IMR-90 (cell line): Measurements from ENCODE around the gene SNRPE. TPM values are rescaled to one million over a fixed set of nuclear protein-coding genes. Genes with fewer than 3 reads are reported as not detected.
A peak's percentile ranks its signal among the peaks of the same experiment; 100 is the strongest.

Experiments
- ATAC-seq: fragments of 200-7000 bp; cut with Tn5 transposase; 2 replicates; pipeline ENCODE4 v1.9.1; 2020; ENCODE audit warnings: low read depth, mild to moderate bottlenecking, moderate library complexity
- BruUV-seq: library from RNA; stranded (reverse); fragments of 400-500 nt; replicated peaks from 2 replicates; lab custom pipeline; 2021; lab: Mats Ljungman, UMichigan
- CTCF ChIA-PET: fragments of 300-600 bp; formaldehyde crosslinking; extraction: SDS; loops from one replicate; lab custom pipeline; 2021; ENCODE audit warnings: antibody characterized with exemption; lab: Yijun Ruan, JAX
- POLR2A ChIA-PET: fragments of 300-600 bp; sonication (Branson Sonifier 250); formaldehyde crosslinking; loops from one replicate; lab custom pipeline; 2022; ENCODE audit warnings: antibody characterized with exemption; ENCODE audit not compliant: unreplicated experiment; lab: Charles Lee
- DNase-seq: peaks from one replicate; pipeline ENCODE4 v3.0.0; 2013
- H2AFZ ChIP-seq: replicated peaks from 2 replicates; pipeline ENCODE3; 2013; ENCODE audit warnings: low read length, mild to moderate bottlenecking; ENCODE audit not compliant: poor library complexity
- H2AK5ac ChIP-seq: 2 replicates; pipeline ENCODE4 v1.6.1; 2013; ENCODE audit warnings: low read depth, low read length, inconsistent platforms
- H2AK9ac ChIP-seq: replicated peaks from 2 replicates; pipeline ENCODE3; 2013; ENCODE audit warnings: mild to moderate bottlenecking, low read depth, low read length, moderate library complexity; ENCODE audit not compliant: poor library complexity
- H2BK120ac ChIP-seq: 2 replicates; pipeline ENCODE4 v1.6.1; 2013; ENCODE audit warnings: low read depth, low read length, inconsistent platforms
- H2BK15ac ChIP-seq: 3 replicates; pipeline ENCODE4 v1.6.1; 2013; ENCODE audit warnings: low read depth, low read length, inconsistent platforms
- H2BK20ac ChIP-seq: 2 replicates; pipeline ENCODE4 v1.6.1; 2013; ENCODE audit warnings: low read depth, mild to moderate bottlenecking, inconsistent platforms, low read length, moderate library complexity
- H2BK5ac ChIP-seq: 2 replicates; pipeline ENCODE4 v1.6.1; 2013; ENCODE audit warnings: mild to moderate bottlenecking, low read depth, low read length, inconsistent platforms; ENCODE audit not compliant: poor library complexity, severe bottlenecking
- H3K14ac ChIP-seq: replicated peaks from 2 replicates; pipeline ENCODE4 v1.6.1; 2013; ENCODE audit warnings: low read depth, low read length, inconsistent platforms
- H3K18ac ChIP-seq: 2 replicates; pipeline ENCODE4 v1.6.1; 2013; ENCODE audit warnings: low read depth, low read length, control low read depth
- H3K23ac ChIP-seq: 2 replicates; pipeline ENCODE4 v1.6.1; 2013; ENCODE audit warnings: low read depth, low read length, inconsistent platforms
- H3K27ac ChIP-seq: 2 replicates; pipeline ENCODE4 v1.5.1; 2013; ENCODE audit warnings: mild to moderate bottlenecking, control low read depth, low read length; ENCODE audit not compliant: insufficient read depth
- H3K27me3 ChIP-seq: 2 replicates; pipeline ENCODE4 v1.6.1; 2013; ENCODE audit warnings: low read length; ENCODE audit not compliant: control insufficient read depth, insufficient read depth
- H3K36me3 ChIP-seq: 2 replicates; pipeline ENCODE4 v1.6.1; 2013; ENCODE audit warnings: low read length, mixed read lengths; ENCODE audit not compliant: control insufficient read depth, insufficient read depth
- H3K4ac ChIP-seq: 2 replicates; pipeline ENCODE4 v1.6.1; 2013; ENCODE audit warnings: low read depth, low read length, inconsistent platforms
- H3K4me1 ChIP-seq: 2 replicates; pipeline ENCODE4 v1.6.1; 2013; ENCODE audit warnings: low read length, mixed read lengths; ENCODE audit not compliant: control insufficient read depth, insufficient read depth
- H3K4me2 ChIP-seq: 2 replicates; pipeline ENCODE4 v1.6.1; 2013; ENCODE audit warnings: low read depth, mild to moderate bottlenecking, control low read depth, low read length, moderate library complexity
- H3K4me3 ChIP-seq: 2 replicates; pipeline ENCODE4 v1.5.1; 2013; ENCODE audit warnings: low read depth, mild to moderate bottlenecking, control low read depth, low read length, moderate library complexity; ENCODE audit not compliant: insufficient read depth
- H3K56ac ChIP-seq: 2 replicates; pipeline ENCODE4 v1.6.1; 2013; ENCODE audit warnings: low read length, inconsistent platforms; ENCODE audit not compliant: insufficient read depth; ENCODE audit errors: extremely low read depth
- H3K79me1 ChIP-seq, 2 experiments: 2 replicates each; pipeline ENCODE4 v1.6.1; 2013; ENCODE audit warnings: low read length in 2 of 2, inconsistent platforms in 1 of 2, low read depth in 1 of 2
- H3K9ac ChIP-seq: 2 replicates; pipeline ENCODE4 v1.6.1; 2013; ENCODE audit warnings: low read depth, low read length, control low read depth
- H3K9me1 ChIP-seq: 2 replicates; pipeline ENCODE4 v1.6.1; 2013; ENCODE audit warnings: low read length, inconsistent platforms; ENCODE audit not compliant: insufficient read depth
- H3K9me3 ChIP-seq: 2 replicates; pipeline ENCODE4 v1.6.1; 2013; ENCODE audit warnings: low read length; ENCODE audit not compliant: control insufficient read depth, insufficient read depth
- H4K20me1 ChIP-seq: 2 replicates; pipeline ENCODE4 v1.6.1; 2013; ENCODE audit warnings: low read length, inconsistent platforms; ENCODE audit not compliant: insufficient read depth
- H4K5ac ChIP-seq: 2 replicates; pipeline ENCODE4 v1.6.1; 2013; ENCODE audit warnings: mild to moderate bottlenecking, low read depth, low read length, control low read depth
- H4K8ac ChIP-seq, 2 experiments: 2 replicates each; pipeline ENCODE4 v1.6.1; 2013; ENCODE audit warnings: low read depth in 2 of 2, low read length in 2 of 2, control low read depth in 1 of 2, inconsistent platforms in 1 of 2
- H4K91ac ChIP-seq: 2 replicates; pipeline ENCODE4 v1.6.1; 2013; ENCODE audit warnings: low read depth, low read length, inconsistent platforms; ENCODE audit not compliant: insufficient read depth
- MAZ ChIP-seq: IDR thresholded peaks from 2 replicates; pipeline ENCODE4 v1.6.1; 2012; ENCODE audit warnings: low read depth, mild to moderate bottlenecking, low read length, improper control_type of control experiment, moderate library complexity, borderline replicate concordance
- WGBS, 2 experiments: methylation state at CpG; one replicate each; pipeline versions ENCODE4 v1.1.5 to v1.1.7; 2013; ENCODE audit warnings: missing lambda C conversion rate in 2 of 2; ENCODE audit not compliant: insufficient read length in 1 of 2; ENCODE audit errors: extremely low coverage in 2 of 2; 5-methylcytosine and 5-hydroxymethylcytosine counted together
- dilution Hi-C: fragments of 300-500 bp; cut with HindIII; formaldehyde crosslinking; loops from one replicate; pipeline ENCODE4 v1.14.3; 2018; ENCODE audit warnings: low sequenced_read_pairs; ENCODE audit not compliant: unreplicated experiment
- in situ Hi-C: fragments of 300-500 bp; cut with MboI; formaldehyde crosslinking; loops from 3 replicates; pipeline ENCODE4 v1.14.3; 2019; ENCODE audit warnings: low sequenced_read_pairs, inconsistent platforms, mixed read lengths
- intact Hi-C: fragments of 100-400 bp; cut with micrococcal nuclease; formaldehyde crosslinking; loops from 2 replicates; pipeline ENCODE4 v1.10.0; 2022
- microRNA-seq, 2 experiments: library from miRNA; stranded (forward) in 1 of 2; unstranded in 1 of 2; fragments of 10-50 nt in 1 of 2; fragments of <30 nt in 1 of 2; gene quantifications in 1 of 2; microRNA quantifications in 1 of 2; one replicate each; pipeline versions ENCODE3 to v1.1.0; 2013 to 2020; ENCODE audit not compliant: insufficient read depth in 1 of 2, insufficient read length in 1 of 2, unreplicated experiment in 1 of 2
- polyA plus RNA-seq, 3 experiments: library from polyadenylated mRNA; depleted of rRNA; stranded (reverse); fragments of >200 nt; gene quantifications; 2 replicates each; pipeline ENCODE4 v1.2.3, GENCODE V29; 2012; ENCODE audit warnings: low replicate concordance in 1 of 3
- small RNA-seq, 5 experiments: library from RNA; depleted of rRNA; stranded (forward); fragments of <200 nt; gene quantifications; one replicate each; pipeline ENCODE3, GENCODE V24; 2012
- total RNA-seq: library from RNA; depleted of rRNA; stranded (reverse); fragments of >200 nt; gene quantifications from 2 replicates; pipeline ENCODE4 v1.2.3, GENCODE V29; 2012; rRNA removed

The SNRPE gene
- total and polyA plus RNA-seq, 2 of the 4 experiments (the other 2 are of a cell fraction) = 43.6 to 219 TPM

DNA sequence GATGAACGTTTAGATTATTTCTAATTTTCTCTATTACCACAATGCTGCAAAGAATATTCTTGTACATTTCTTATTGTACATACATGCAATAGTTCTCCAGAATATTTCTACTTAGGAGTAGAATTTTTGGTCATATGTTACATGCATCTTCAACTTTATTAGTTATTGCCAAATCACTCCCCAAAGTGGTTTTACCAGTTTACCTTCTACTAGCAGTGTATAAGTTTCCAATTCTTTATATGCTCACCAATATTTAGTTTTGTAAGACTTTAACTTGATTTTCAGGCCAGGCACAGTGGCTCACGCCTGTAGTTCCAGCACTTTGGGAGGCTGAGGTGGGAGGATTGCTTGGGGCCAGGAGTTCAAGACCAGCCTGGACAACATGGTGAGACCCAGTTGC lies 55.4 kb downstream of the SNRPE start:
- peak overlapping the region; percentile 29; the same call in 1 of the 2 replicates for H2AK5ac ChIP-seq
- ChIA-PET CTCF (interaction anchor here (0.6 kb wide), 1 partner anchor 622 kb away, joined by 3 read pairs; no protein-coding TSS in a partner anchor), POLR2A (no interaction called here)
- no peaks in the 10 kb centered on the region for H3K36me3 ChIP-seq
- peak overlapping the region; percentile 59; the same call in 1 of the 2 replicates for H2BK20ac ChIP-seq
- no peaks in the 10 kb centered on the region for H3K9me3 ChIP-seq
- in situ Hi-C loops (no loop called here), dilution Hi-C loops (no loop called here), intact Hi-C loops (no loop called here)
- H3K23ac ChIP-seq = no peak overlapping the region
- H3K4me3 ChIP-seq = no peak overlapping the region
- H3K4me1 ChIP-seq = peaks cover 7% of the 10 kb centered on the region
- no CpG with 5 or more reads among the region's 2 CpGs for WGBS, 2 experiments
- H3K9me1 ChIP-seq = peaks cover 8% of the 10 kb centered on the region; the same call in 1 of the 2 replicates
- no peak overlapping the region for H3K4ac ChIP-seq
- no peak overlapping the region; the same call in 2 of the 3 replicates for H2BK15ac ChIP-seq
- H4K5ac ChIP-seq = no peak overlapping the region
- peak overlapping the region; percentile 41 for H2AFZ ChIP-seq
- H4K20me1 ChIP-seq = no peaks in the 10 kb centered on the region
- TF ChIP-seq MAZ = no peak
- H3K4me2 ChIP-seq = no peak overlapping the region
- no peaks in the 10 kb centered on the region for H3K27me3 ChIP-seq
- H3K79me1 ChIP-seq = 0 out of 4 replicates have a peak, but pooled peaks cover 0 to 4% of the 10 kb centered on the region in 2 experiments
- no peak overlapping the region for H3K27ac ChIP-seq
- peak overlapping the region; percentile 52 for H2BK120ac ChIP-seq
- no peak overlapping the region for H4K8ac ChIP-seq
- H3K18ac ChIP-seq = no peak overlapping the region
- H3K56ac ChIP-seq = no peak overlapping the region
- no peak overlapping the region for H2AK9ac ChIP-seq
- no peak for ATAC-seq
- H3K9ac ChIP-seq = no peak overlapping the region
- H4K91ac ChIP-seq = no peak overlapping the region
- no peak for DNase-seq
- H2BK5ac ChIP-seq = peak overlapping the region; percentile 39
- BruUV-seq = no TSS peak
- H3K14ac ChIP-seq = no peak overlapping the region

Small RNA genes lying within 50 kb of the gene (microRNA-seq; reads per million reads assigned to microRNA genes)
- gene HSPE1P6 (ENCODE audit: insufficient read depth, insufficient read length) = not detected

Small RNA genes lying within 50 kb of the gene (small RNA-seq; reads per million reads assigned to genes)
- 0 reads per million in 5 experiments for gene HSPE1P6

Other genes starting within 250 kb of the SNRPE start
- gene ATP2B4, start 234.8 kb upstream of the SNRPE start, total RNA-seq = 290 and 311 TPM in 2 replicates
- 172 TPM in 2 replicates for gene ATP2B4, start 234.8 kb upstream of the SNRPE start, polyA plus RNA-seq (2012; rRNA removed)
- not detected in 2 replicates for gene LAX1, start 96.4 kb upstream of the SNRPE start, total RNA-seq
- 0.03 TPM in 1 of 2 replicates, not detected in the other for gene LAX1, start 96.4 kb upstream of the SNRPE start, polyA plus RNA-seq (2012; rRNA removed)
- gene ZBED6, start 66.0 kb upstream of the SNRPE start, total RNA-seq = 16.1 and 26.2 TPM in 2 replicates
- 3.8 and 4.4 TPM in 2 replicates for gene ZBED6, start 66.0 kb upstream of the SNRPE start, polyA plus RNA-seq (2012; rRNA removed)
- gene ZC3H11A, start 66.0 kb upstream of the SNRPE start, total RNA-seq = 66.5 and 106 TPM in 2 replicates
- gene ZC3H11A, start 66.0 kb upstream of the SNRPE start, polyA plus RNA-seq (2012; rRNA removed) = 43.6 and 52.1 TPM in 2 replicates
- gene SOX13, start 211.5 kb downstream of the SNRPE start, total RNA-seq = 0.54 and 0.56 TPM in 2 replicates
- 3.5 TPM in 2 replicates for gene SOX13, start 211.5 kb downstream of the SNRPE start, polyA plus RNA-seq (2012; rRNA removed)